ENCODE data around the gene ACSF3. TPM values are rescaled to one million over a fixed set of nuclear protein-coding genes. Genes with fewer than 3 reads are reported as not detected.

Gene ACSF3
- total RNA-seq, 1 donor from 2014 or later: 31.7 TPM

DNA sequence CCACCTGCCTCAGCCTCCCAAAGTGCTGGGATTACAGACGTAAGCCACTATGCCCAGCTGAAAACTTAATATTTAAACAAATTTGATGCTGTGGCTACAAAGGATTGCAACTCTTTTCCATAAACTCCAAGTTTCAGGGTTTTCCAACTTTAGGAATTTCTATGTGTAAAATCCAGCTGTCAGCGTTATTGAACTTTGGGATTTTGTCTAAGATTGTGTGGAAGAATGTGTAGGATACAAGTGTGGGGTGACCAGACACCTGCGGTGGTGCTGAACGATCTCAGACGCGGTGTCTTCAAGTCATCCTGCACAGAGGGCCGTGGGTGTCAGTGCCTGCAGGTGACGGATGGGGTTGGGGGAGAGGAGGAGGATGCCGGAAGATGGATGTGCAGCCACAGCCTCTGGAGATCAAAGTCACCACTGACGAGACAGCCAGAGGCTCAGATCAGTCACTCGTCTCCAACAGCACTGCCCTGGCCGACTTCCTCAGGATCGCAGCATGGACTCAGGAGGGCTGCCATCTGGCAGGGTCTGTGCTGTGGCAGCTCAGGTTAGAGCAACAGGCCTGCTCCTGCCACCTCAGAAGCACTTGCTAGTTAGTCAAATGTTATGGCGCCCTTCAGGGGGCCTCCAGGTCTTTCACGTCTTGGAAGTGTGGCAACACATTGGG lies 13.0 kb downstream of the ACSF3 start:
- Histone ChIP-seq H3K36me3 (peaks cover 76% of the 10 kb centered on the region), H3K9me3 (no peaks in the 10 kb centered on the region), H3K4me3 (no peak overlapping the region), H3K4me1 (no peaks in the 10 kb centered on the region), H3K27ac (no peak overlapping the region), H3K27me3 (ENCODE audit: low read depth) (no peaks in the 10 kb centered on the region)
- TF ChIP-seq, protein P1, sequence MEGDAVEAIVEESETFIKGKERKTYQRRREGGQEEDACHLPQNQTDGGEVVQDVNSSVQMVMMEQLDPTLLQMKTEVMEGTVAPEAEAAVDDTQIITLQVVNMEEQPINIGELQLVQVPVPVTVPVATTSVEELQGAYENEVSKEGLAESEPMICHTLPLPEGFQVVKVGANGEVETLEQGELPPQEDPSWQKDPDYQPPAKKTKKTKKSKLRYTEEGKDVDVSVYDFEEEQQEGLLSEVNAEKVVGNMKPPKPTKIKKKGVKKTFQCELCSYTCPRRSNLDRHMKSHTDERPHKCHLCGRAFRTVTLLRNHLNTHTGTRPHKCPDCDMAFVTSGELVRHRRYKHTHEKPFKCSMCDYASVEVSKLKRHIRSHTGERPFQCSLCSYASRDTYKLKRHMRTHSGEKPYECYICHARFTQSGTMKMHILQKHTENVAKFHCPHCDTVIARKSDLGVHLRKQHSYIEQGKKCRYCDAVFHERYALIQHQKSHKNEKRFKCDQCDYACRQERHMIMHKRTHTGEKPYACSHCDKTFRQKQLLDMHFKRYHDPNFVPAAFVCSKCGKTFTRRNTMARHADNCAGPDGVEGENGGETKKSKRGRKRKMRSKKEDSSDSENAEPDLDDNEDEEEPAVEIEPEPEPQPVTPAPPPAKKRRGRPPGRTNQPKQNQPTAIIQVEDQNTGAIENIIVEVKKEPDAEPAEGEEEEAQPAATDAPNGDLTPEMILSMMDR (IDR thresholded peaks at IDR 0.05): no peak
- DNase-seq (no peak), ATAC-seq (no peak)
- intact Hi-C loops (cut with DNase I): no loop called here

DNA sequence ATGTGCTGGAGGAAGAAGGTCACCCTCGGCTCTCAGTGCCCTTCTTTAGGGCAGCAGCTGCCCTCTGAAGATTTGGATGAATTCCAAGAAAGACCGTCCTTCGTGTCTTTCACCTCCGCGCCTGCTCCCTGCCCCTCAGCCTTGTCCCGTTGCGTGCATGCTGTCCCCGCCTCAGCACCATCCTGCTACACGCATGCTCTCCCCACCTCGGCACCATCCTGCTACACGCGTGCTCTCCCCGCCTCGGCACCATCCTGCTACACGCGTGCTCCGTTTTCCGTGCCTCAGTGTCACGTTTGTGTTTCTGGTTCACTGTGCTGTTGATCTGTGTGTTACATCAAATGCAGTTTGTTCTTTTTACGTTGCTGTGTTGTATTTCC lies 13.5 kb downstream of the ACSF3 start:
- DNase-seq (no peak), ATAC-seq (no peak)
- no peaks in the 10 kb centered on the region for H3K27me3 ChIP-seq (ENCODE audit: low read depth)
- no peaks in the 10 kb centered on the region for H3K4me1 ChIP-seq
- TF ChIP-seq, protein P1 (IDR thresholded peaks at IDR 0.05): no peak
- peaks cover 76% of the 10 kb centered on the region for H3K36me3 ChIP-seq
- intact Hi-C loops (cut with DNase I): no loop called here
- H3K4me3 ChIP-seq: no peak overlapping the region
- H3K27ac ChIP-seq: no peak overlapping the region
- H3K9me3 ChIP-seq: no peaks in the 10 kb centered on the region

DNA sequence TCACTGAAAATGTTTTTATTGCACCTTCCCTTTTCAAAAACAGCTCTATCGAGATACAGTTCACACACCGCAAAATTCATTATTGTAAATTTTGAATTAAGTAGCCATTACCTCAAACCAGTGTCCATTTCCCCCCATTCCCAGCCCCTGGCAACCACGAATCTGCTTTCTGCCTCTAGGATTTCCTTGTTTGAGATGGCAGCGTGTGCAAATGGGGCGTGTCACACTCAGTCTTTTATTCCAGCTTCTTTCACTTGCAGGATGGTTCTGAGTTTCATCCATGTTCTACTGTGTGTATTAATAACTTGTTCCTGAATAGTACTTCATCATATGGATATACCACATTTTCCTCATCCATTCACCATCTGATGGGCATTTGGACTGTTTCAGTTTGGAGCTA lies 14.8 kb downstream of the ACSF3 start:
- DNase-seq: no peak
- H3K4me1 ChIP-seq: no peaks in the 10 kb centered on the region
- no peak overlapping the region for H3K4me3 ChIP-seq
- no peaks in the 10 kb centered on the region for H3K9me3 ChIP-seq
- no peak for ATAC-seq
- no peak overlapping the region for H3K27ac ChIP-seq
- intact Hi-C loops (cut with DNase I): no loop called here
- TF ChIP-seq, protein P1 (IDR thresholded peaks at IDR 0.05): no peak
- peaks cover 76% of the 10 kb centered on the region for H3K36me3 ChIP-seq
- H3K27me3 ChIP-seq (ENCODE audit: low read depth): no peaks in the 10 kb centered on the region

DNA sequence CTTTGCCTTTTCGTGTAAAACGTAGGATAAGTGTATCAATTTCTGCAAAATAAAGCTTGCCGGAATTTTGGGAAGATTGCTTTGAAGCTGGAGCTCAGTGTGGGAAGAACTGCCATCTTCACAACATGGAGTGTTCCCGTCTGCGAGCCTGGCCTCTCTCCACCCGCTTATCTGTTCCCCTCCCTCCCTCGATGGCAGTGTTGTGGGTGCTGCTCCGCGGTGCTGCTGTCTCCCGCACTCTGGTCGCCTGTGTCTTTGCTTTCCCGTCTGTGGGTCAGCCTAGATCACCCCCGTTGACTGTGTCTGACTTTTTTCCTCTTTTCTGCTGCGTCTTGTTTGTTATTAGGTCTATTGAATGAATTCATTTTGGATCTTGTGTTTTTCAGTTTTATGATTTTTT lies 17.0 kb downstream of the ACSF3 start:
- no peak for ATAC-seq
- intact Hi-C loops (cut with DNase I): no loop called here
- DNase-seq: peak; percentile 12

DNA sequence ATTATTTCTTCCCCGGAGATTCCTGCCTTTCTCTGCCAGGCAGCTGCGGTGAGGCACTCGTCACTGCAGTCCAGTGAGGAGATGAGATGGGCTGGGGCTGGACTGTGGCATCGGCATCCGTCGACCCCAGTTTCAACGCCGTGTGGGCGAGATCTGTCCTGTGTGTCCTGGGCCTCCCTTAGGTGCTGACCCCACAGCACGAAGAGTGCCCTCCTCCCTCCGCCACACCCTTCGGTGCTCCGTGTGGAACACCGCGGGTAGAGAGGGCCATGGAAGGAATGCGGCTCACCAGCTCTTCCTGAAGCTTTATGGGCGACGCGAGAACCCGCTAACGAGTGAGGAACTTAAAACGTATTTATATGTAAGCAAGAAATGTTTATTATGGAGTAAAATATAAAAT lies 17.6 kb downstream of the ACSF3 start:
- peak; percentile 21 for DNase-seq

More for the DNA sequence above, 17.0 kb downstream of the ACSF3 start:
- H3K9me3 ChIP-seq: no peaks in the 10 kb centered on the region
- H3K27ac ChIP-seq: no peak overlapping the region
- H3K4me1 ChIP-seq: peaks cover 15% of the 10 kb centered on the region
- H3K36me3 ChIP-seq: peaks cover 74% of the 10 kb centered on the region
- H3K27me3 ChIP-seq (ENCODE audit: low read depth): no peaks in the 10 kb centered on the region
- no peak overlapping the region for H3K4me3 ChIP-seq
- TF ChIP-seq, protein P1 (IDR thresholded peaks at IDR 0.05): no peak

More for the DNA sequence above, 17.6 kb downstream of the ACSF3 start:
- TF ChIP-seq, protein P1 (IDR thresholded peaks at IDR 0.05): no peak
- ATAC-seq: no peak
- H3K4me3 ChIP-seq: no peak overlapping the region
- H3K9me3 ChIP-seq: no peaks in the 10 kb centered on the region
- no peaks in the 10 kb centered on the region for H3K27me3 ChIP-seq (ENCODE audit: low read depth)
- no peak overlapping the region for H3K27ac ChIP-seq
- intact Hi-C loops (cut with DNase I): no loop called here
- peaks cover 71% of the 10 kb centered on the region for H3K36me3 ChIP-seq
- H3K4me1 ChIP-seq: peaks cover 15% of the 10 kb centered on the region
